Activated CD8-positive, alpha-beta T cell treated with anti-CD3 and anti-CD28 coated beads for 36 hours (primary cell): Measurements from ENCODE around the gene WFDC1. TPM values are rescaled to one million over a fixed set of nuclear protein-coding genes. Genes with fewer than 3 reads are reported as not detected.

Source experiments
- ATAC-seq: fragments of 200-7000 bp; cut with Tn5 transposase; one replicate; pipeline ENCODE4 v1.10.0; 2021; ENCODE audit warnings: mild to moderate bottlenecking, moderate library complexity
- CTCF ChIA-PET: fragments of 350-600 bp; sonication (Branson Sonifier 250); formaldehyde crosslinking; loops from one replicate; lab custom pipeline; 2021; ENCODE audit warnings: antibody characterized with exemption; lab: Charles Lee
- POLR2A ChIA-PET: fragments of 350-600 bp; sonication (Branson Sonifier 250); formaldehyde crosslinking; loops from one replicate; lab custom pipeline; 2021; ENCODE audit warnings: antibody characterized with exemption; lab: Charles Lee
- DNase-seq: peaks from one replicate; pipeline ENCODE4 v3.0.0-alpha.2; 2020
- H3K27ac Mint-ChIP-seq: one replicate; pipeline ENCODE4 v1.8.0; 2021; ENCODE audit warnings: mild to moderate bottlenecking, mixed read lengths
- H3K27me3 Mint-ChIP-seq: one replicate; pipeline ENCODE4 v1.8.0; 2021; ENCODE audit warnings: mixed read lengths
- H3K36me3 Mint-ChIP-seq: one replicate; pipeline ENCODE4 v1.8.0; 2021; ENCODE audit warnings: low read depth, mixed read lengths
- H3K4me1 Mint-ChIP-seq: one replicate; pipeline ENCODE4 v1.8.0; 2021; ENCODE audit warnings: low read depth, mixed read lengths
- H3K4me3 Mint-ChIP-seq: one replicate; pipeline ENCODE4 v1.8.0; 2021; ENCODE audit warnings: mild to moderate bottlenecking, moderate library complexity, mixed read lengths
- H3K9me3 Mint-ChIP-seq: one replicate; pipeline ENCODE4 v1.8.0; 2021; ENCODE audit warnings: mixed read lengths
- intact Hi-C: fragments of 100-400 bp; cut with micrococcal nuclease; formaldehyde crosslinking; loops from one replicate; pipeline ENCODE4 v1.10.0; 2022
- total RNA-seq, 2 experiments: library from RNA; stranded (reverse); gene quantifications; one replicate each; pipeline ENCODE4 v1.2.3, GENCODE V29; 2021
- TF ChIP-seq, protein P1 (sequence below): fragments of 200-600 bp; IDR thresholded peaks from one replicate; pipeline ENCODE4 v1.8.0; 2022; ENCODE audit warnings: antibody characterized with exemption, mild to moderate bottlenecking

Gene WFDC1
- total RNA-seq, 2 experiments from 2014 or later: not detected

- intact Hi-C loops: no loop called here
- TF ChIP-seq, protein P1, sequence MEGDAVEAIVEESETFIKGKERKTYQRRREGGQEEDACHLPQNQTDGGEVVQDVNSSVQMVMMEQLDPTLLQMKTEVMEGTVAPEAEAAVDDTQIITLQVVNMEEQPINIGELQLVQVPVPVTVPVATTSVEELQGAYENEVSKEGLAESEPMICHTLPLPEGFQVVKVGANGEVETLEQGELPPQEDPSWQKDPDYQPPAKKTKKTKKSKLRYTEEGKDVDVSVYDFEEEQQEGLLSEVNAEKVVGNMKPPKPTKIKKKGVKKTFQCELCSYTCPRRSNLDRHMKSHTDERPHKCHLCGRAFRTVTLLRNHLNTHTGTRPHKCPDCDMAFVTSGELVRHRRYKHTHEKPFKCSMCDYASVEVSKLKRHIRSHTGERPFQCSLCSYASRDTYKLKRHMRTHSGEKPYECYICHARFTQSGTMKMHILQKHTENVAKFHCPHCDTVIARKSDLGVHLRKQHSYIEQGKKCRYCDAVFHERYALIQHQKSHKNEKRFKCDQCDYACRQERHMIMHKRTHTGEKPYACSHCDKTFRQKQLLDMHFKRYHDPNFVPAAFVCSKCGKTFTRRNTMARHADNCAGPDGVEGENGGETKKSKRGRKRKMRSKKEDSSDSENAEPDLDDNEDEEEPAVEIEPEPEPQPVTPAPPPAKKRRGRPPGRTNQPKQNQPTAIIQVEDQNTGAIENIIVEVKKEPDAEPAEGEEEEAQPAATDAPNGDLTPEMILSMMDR: no peak
- Mint-ChIP-seq H3K4me3 (no peak overlapping the region), H3K36me3 (no peaks in the 10 kb centered on the region), H3K27me3 (peaks cover 4% of the 10 kb centered on the region), H3K27ac (no peak overlapping the region), H3K4me1 (no peaks in the 10 kb centered on the region), H3K9me3 (no peaks in the 10 kb centered on the region)
- ChIA-PET POLR2A (no interaction called here), CTCF (interaction anchor here (1.0 to 2.3 kb wide), 7 partner anchors 10 to 228 kb away, joined by 3 to 18 read pairs (median 7); partner anchors contain the start of gene TAF1C)
- no peak for DNase-seq
- no peak for ATAC-seq
These were observed 16.3 kb upstream of the WFDC1 start for GRCh38 chr16:84278333-84278732.

GRCh38 chr16:84278968-84279367 lies 15.7 kb upstream of the WFDC1 start:
- TF ChIP-seq, protein P1: no peak
- Mint-ChIP-seq H3K36me3 (no peaks in the 10 kb centered on the region), H3K27me3 (peaks cover 4% of the 10 kb centered on the region), H3K27ac (no peak overlapping the region), H3K4me1 (no peaks in the 10 kb centered on the region), H3K4me3 (no peak overlapping the region), H3K9me3 (no peaks in the 10 kb centered on the region)
- POLR2A ChIA-PET: no interaction called here
- DNase-seq (no peak), ATAC-seq (no peak)
- CTCF ChIA-PET: interaction anchor here (1.0 to 2.6 kb wide), 2 partner anchors 11 to 29 kb away, joined by 3 to 6 read pairs; no protein-coding TSS in a partner anchor
- intact Hi-C loops: no loop called here

DNA sequence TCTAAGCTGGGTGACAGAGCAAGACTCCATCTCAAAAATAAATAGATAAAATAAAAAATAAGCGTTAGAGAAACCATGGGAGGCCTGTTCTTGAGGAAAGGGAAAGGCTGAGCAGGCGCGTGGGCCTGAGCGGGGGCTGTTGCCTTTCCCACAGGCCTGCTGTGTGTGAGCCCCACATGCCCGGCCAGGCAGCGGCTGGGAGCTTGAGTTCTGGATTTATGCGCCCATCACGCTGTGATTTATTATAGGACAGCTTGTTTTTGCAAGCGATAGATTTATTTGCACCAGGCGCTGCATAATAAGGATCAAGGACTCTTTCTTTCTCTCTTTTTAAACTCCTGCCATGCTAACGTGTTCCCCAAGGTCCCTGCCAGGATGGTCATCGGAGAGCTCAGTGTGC lies 14.8 kb upstream of the WFDC1 start:
- CTCF ChIA-PET: interaction anchor here (0.7 to 2.6 kb wide), 6 partner anchors 25 to 458 kb away, joined by 3 to 7 read pairs (median 4); no protein-coding TSS in a partner anchor

GRCh38 chr16:84281074-84281473 lies 13.6 kb upstream of the WFDC1 start:
- ATAC-seq (no peak), DNase-seq (no peak)
- Mint-ChIP-seq H3K27ac (no peak overlapping the region), H3K36me3 (no peaks in the 10 kb centered on the region), H3K4me3 (no peak overlapping the region), H3K4me1 (no peaks in the 10 kb centered on the region), H3K27me3 (peaks cover 1% of the 10 kb centered on the region), H3K9me3 (no peaks in the 10 kb centered on the region)
- TF ChIP-seq, protein P1: no peak
- ChIA-PET POLR2A (no interaction called here), CTCF (interaction anchor here (1.4 to 2.6 kb wide), 3 partner anchors 27 to 457 kb away, joined by 4 to 7 read pairs (median 6); no protein-coding TSS in a partner anchor)
- intact Hi-C loops: loop anchor here (10.0 kb wide), 1 partner anchor 204 kb away; no protein-coding TSS in a partner anchor

More for the DNA sequence above, 14.8 kb upstream of the WFDC1 start:
- no peak for DNase-seq
- Mint-ChIP-seq H3K27ac (no peak overlapping the region), H3K4me3 (no peak overlapping the region), H3K9me3 (no peaks in the 10 kb centered on the region), H3K27me3 (peaks cover 4% of the 10 kb centered on the region), H3K4me1 (no peaks in the 10 kb centered on the region), H3K36me3 (no peaks in the 10 kb centered on the region)
- intact Hi-C loops: loop anchor here (10.0 kb wide), 1 partner anchor 205 kb away; no protein-coding TSS in a partner anchor
- ATAC-seq: no peak
- TF ChIP-seq, protein P1: no peak
- POLR2A ChIA-PET: interaction anchor here (0.5 kb wide), 1 partner anchor 49 kb away, joined by 3 read pairs; no protein-coding TSS in a partner anchor

GRCh38 chr16:84282533-84282932 lies 12.1 kb upstream of the WFDC1 start:
- no peaks in the 10 kb centered on the region for H3K9me3 Mint-ChIP-seq
- no peak overlapping the region for H3K27ac Mint-ChIP-seq
- intact Hi-C loops: loop anchor here (10.0 kb wide), 1 partner anchor 202 kb away; no protein-coding TSS in a partner anchor
- no peak overlapping the region for H3K4me3 Mint-ChIP-seq
- no peaks in the 10 kb centered on the region for H3K36me3 Mint-ChIP-seq
- ChIA-PET POLR2A (no interaction called here), CTCF (no interaction called here)
- TF ChIP-seq, protein P1: no peak
- H3K4me1 Mint-ChIP-seq: no peaks in the 10 kb centered on the region
- ATAC-seq (no peak), DNase-seq (no peak)
- peaks cover 2% of the 10 kb centered on the region for H3K27me3 Mint-ChIP-seq
